Osteoblast (primary cell): ENCODE measurements around the gene SUPT20H. TPM values are rescaled to one million over a fixed set of nuclear protein-coding genes. Genes with fewer than 3 reads are reported as not detected.

Experiments
- DNase-seq: peaks from one replicate; pipeline ENCODE4 v3.0.0; 2011; ENCODE audit warnings: low spot score, mixed read lengths; ENCODE audit not compliant: insufficient read length; ENCODE audit errors: missing footprints
- H2AFZ ChIP-seq: 2 replicates; pipeline ENCODE4 v1.6.0; 2011; ENCODE audit warnings: mild to moderate bottlenecking, low read length
- H3K27ac ChIP-seq: 2 replicates; pipeline ENCODE4 v1.5.1; 2011; ENCODE audit warnings: mild to moderate bottlenecking, low read depth, low read length, moderate library complexity
- H3K27me3 ChIP-seq: 2 replicates; pipeline ENCODE4 v1.6.0; 2012; ENCODE audit warnings: mild to moderate bottlenecking, control low read depth, inconsistent platforms, low read length, moderate library complexity; ENCODE audit not compliant: insufficient read depth
- H3K36me3 ChIP-seq: 2 replicates; pipeline ENCODE4 v1.5.1; 2011; ENCODE audit warnings: mild to moderate bottlenecking, low read length, control low read depth, moderate library complexity; ENCODE audit not compliant: insufficient read depth
- H3K4me1 ChIP-seq: 2 replicates; pipeline ENCODE4 v1.5.1; 2011; ENCODE audit warnings: mild to moderate bottlenecking, low read length, control low read depth, moderate library complexity; ENCODE audit not compliant: insufficient read depth
- H3K4me2 ChIP-seq: 2 replicates; pipeline ENCODE4 v1.6.0; 2011; ENCODE audit warnings: mild to moderate bottlenecking, low read length; ENCODE audit not compliant: insufficient read depth
- H3K4me3 ChIP-seq: fragments of 200-600 bp; sonication (generic); 3 replicates; pipeline ENCODE4 v1.5.1; 2012; ENCODE audit warnings: mild to moderate bottlenecking, low read length, inconsistent platforms; ENCODE audit not compliant: insufficient read depth
- H3K79me2 ChIP-seq: 2 replicates; pipeline ENCODE4 v1.6.0; 2012; ENCODE audit warnings: mild to moderate bottlenecking, low read length, control low read depth, inconsistent platforms; ENCODE audit not compliant: insufficient read depth
- H3K9me3 ChIP-seq: 2 replicates; pipeline ENCODE4 v1.5.1; 2011; ENCODE audit warnings: low read depth, low read length, control low read depth
- H4K20me1 ChIP-seq: 2 replicates; pipeline ENCODE4 v1.6.0; 2012; ENCODE audit warnings: mild to moderate bottlenecking, low read length, control low read depth; ENCODE audit not compliant: insufficient read depth
- total RNA-seq: library from RNA; depleted of rRNA; stranded (reverse); fragments of >200 nt; gene quantifications from 2 replicates; pipeline ENCODE4 v1.2.3, GENCODE V29; 2012
- TF ChIP-seq, protein P1 (sequence below): IDR thresholded peaks from 2 replicates; pipeline ENCODE4 v1.5.1; 2011; ENCODE audit warnings: mild to moderate bottlenecking, low read depth, low read length, moderate library complexity; ENCODE audit errors: extremely low read depth

SUPT20H gene
- total RNA-seq, 1 donor = 53.6 TPM

DNA sequence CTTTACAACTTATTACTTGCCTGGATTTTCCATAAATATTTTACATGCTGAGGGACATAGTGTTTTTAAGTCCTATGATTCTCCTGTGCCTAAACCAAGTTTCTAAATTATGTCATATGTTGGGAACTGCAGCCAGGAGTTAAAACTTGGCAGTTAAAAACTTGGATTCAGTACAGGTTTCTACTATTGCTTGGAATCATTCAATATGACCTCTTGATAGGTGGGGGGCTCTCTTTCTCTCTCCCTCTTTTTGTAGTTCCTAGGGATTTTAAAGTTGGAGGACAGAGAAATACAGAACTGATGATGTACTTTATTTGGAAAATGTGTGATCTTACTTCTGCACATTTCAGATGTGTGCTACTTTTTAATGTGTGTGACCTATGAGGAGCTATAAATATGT is 41.2 kb upstream of the SUPT20H start:
- no peak for DNase-seq
- Histone ChIP-seq H3K4me2 (no peak overlapping the region), H3K79me2 (no peaks in the 10 kb centered on the region), H3K27ac (no peak overlapping the region), H3K9me3 (no peaks in the 10 kb centered on the region), H2AFZ (no peak overlapping the region), H3K4me3 (no peak overlapping the region), H3K4me1 (peaks cover 3% of the 10 kb centered on the region), H3K27me3 (no peaks in the 10 kb centered on the region), H3K36me3 (no peaks in the 10 kb centered on the region), H4K20me1 (no peaks in the 10 kb centered on the region)
- TF ChIP-seq, protein P1, sequence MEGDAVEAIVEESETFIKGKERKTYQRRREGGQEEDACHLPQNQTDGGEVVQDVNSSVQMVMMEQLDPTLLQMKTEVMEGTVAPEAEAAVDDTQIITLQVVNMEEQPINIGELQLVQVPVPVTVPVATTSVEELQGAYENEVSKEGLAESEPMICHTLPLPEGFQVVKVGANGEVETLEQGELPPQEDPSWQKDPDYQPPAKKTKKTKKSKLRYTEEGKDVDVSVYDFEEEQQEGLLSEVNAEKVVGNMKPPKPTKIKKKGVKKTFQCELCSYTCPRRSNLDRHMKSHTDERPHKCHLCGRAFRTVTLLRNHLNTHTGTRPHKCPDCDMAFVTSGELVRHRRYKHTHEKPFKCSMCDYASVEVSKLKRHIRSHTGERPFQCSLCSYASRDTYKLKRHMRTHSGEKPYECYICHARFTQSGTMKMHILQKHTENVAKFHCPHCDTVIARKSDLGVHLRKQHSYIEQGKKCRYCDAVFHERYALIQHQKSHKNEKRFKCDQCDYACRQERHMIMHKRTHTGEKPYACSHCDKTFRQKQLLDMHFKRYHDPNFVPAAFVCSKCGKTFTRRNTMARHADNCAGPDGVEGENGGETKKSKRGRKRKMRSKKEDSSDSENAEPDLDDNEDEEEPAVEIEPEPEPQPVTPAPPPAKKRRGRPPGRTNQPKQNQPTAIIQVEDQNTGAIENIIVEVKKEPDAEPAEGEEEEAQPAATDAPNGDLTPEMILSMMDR = no peak

DNA sequence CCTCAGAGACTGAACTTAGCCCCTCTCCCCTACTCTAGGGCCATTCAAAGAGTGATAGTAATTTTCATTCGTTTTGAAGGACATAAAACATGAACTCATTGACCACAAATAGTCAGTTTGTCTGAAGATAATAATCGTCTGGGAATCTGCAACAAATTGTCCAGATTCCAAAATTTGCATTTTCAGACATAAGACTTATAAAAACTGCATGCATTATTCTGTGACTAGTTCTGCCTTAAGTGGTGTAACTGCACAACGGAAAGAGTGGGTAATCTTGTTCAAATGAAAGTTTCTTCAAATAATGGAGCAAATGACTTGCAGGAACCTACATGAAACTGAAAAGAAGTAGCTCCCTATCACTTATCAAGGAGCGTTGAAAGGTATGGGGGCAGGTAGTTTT is 37.6 kb upstream of the SUPT20H start:
- H3K27ac ChIP-seq = peak overlapping the region; percentile 30
- H3K4me1 ChIP-seq = peaks cover 3% of the 10 kb centered on the region
- no peaks in the 10 kb centered on the region for H3K36me3 ChIP-seq
- H3K4me3 ChIP-seq = no peak overlapping the region
- H4K20me1 ChIP-seq = no peaks in the 10 kb centered on the region
- no peak overlapping the region for H2AFZ ChIP-seq
- TF ChIP-seq, protein P1 = no peak
- no peak for DNase-seq
- no peaks in the 10 kb centered on the region for H3K27me3 ChIP-seq
- H3K9me3 ChIP-seq = no peaks in the 10 kb centered on the region
- H3K4me2 ChIP-seq = no peak overlapping the region
- no peaks in the 10 kb centered on the region for H3K79me2 ChIP-seq

GRCh38 chr13:37094840-37095239 is 35.4 kb upstream of the SUPT20H start:
- Histone ChIP-seq H3K36me3 (no peaks in the 10 kb centered on the region), H3K79me2 (no peaks in the 10 kb centered on the region), H3K4me3 (no peak overlapping the region), H3K9me3 (no peaks in the 10 kb centered on the region), H3K4me1 (peaks cover 3% of the 10 kb centered on the region), H2AFZ (no peak overlapping the region), H3K27me3 (no peaks in the 10 kb centered on the region), H4K20me1 (no peaks in the 10 kb centered on the region), H3K4me2 (no peak overlapping the region), H3K27ac (no peak overlapping the region)
- TF ChIP-seq, protein P1 = no peak
- no peak for DNase-seq

GRCh38 chr13:37094099-37094498 is 34.6 kb upstream of the SUPT20H start:
- TF ChIP-seq, protein P1 = no peak

More at GRCh38 chr13:37094099-37094498, 34.6 kb upstream of the SUPT20H start:
- no peak overlapping the region for H3K27ac ChIP-seq
- H4K20me1 ChIP-seq = no peaks in the 10 kb centered on the region
- no peak overlapping the region for H3K4me3 ChIP-seq
- H3K9me3 ChIP-seq = no peaks in the 10 kb centered on the region
- no peaks in the 10 kb centered on the region for H3K79me2 ChIP-seq
- peak overlapping the region; percentile 70 for H2AFZ ChIP-seq
- no peak for DNase-seq
- peaks cover 3% of the 10 kb centered on the region for H3K4me1 ChIP-seq
- H3K36me3 ChIP-seq = no peaks in the 10 kb centered on the region
- no peaks in the 10 kb centered on the region for H3K27me3 ChIP-seq
- no peak overlapping the region for H3K4me2 ChIP-seq
